ENCODE results near the gene CCDC102B.
"Not testable (repeated sequence)": the region's sequence is repeated elsewhere in the genome, so short reads cannot be mapped to it uniquely, and the experiment has no call there.

CCDC102B gene

GRCh38 chr18:68797871-68798270 lies at the start of gene CCDC102B:
CCDC102B (plus strand) TSS chr18:68798080; CDS start chr18:68836764, 38,684 bp downstream.
- DNase-seq, result no peak

- DNase-seq, result no peak
Observed at GRCh38 chr18:68757126-68757525, 40.8 kb upstream of the CCDC102B start.

- DNase-seq, result no peak
Observed at GRCh38 chr18:68759308-68759707, 38.6 kb upstream of the CCDC102B start.

GRCh38 chr18:68763083-68763482 lies 34.8 kb upstream of the CCDC102B start:
- no peak for DNase-seq

GRCh38 chr18:68764016-68764415 lies 33.9 kb upstream of the CCDC102B start:
- no peak for DNase-seq

GRCh38 chr18:68766433-68766832 lies 31.4 kb upstream of the CCDC102B start:
- no peak for DNase-seq

- DNase-seq, result no peak
Observed at GRCh38 chr18:68769461-68769860, 28.4 kb upstream of the CCDC102B start.

GRCh38 chr18:68772268-68772667 lies 25.6 kb upstream of the CCDC102B start:
- DNase-seq, result no peak

- no peak for DNase-seq
Observed at GRCh38 chr18:68778280-68778886, 19.5 kb upstream of the CCDC102B start.

- DNase-seq, result no peak
Observed at GRCh38 chr18:68779169-68779568, 18.7 kb upstream of the CCDC102B start.

GRCh38 chr18:68780802-68781635 lies 16.9 kb upstream of the CCDC102B start:
- no peak for DNase-seq

GRCh38 chr18:68783506-68783905 lies 14.4 kb upstream of the CCDC102B start:
- DNase-seq, result no peak

- DNase-seq, result no peak
Observed at GRCh38 chr18:68784071-68784470, 13.8 kb upstream of the CCDC102B start.

- not testable (repeated sequence) for DNase-seq
Observed at GRCh38 chr18:68790290-68790689, 7.6 kb upstream of the CCDC102B start.

- DNase-seq, result no peak
Observed at GRCh38 chr18:68791801-68792200, 6.1 kb upstream of the CCDC102B start.

GRCh38 chr18:68793951-68794350 lies 3.9 kb upstream of the CCDC102B start:
- no peak for DNase-seq

- no peak for DNase-seq
Observed at GRCh38 chr18:68796936-68797690, 767 bp upstream of the CCDC102B start.

- no peak for DNase-seq
Observed at GRCh38 chr18:68800075-68800474, 2.2 kb downstream of the CCDC102B start.

GRCh38 chr18:68803356-68803755 lies 5.5 kb downstream of the CCDC102B start:
- no peak for DNase-seq

GRCh38 chr18:68817584-68817983 lies 19.7 kb downstream of the CCDC102B start:
- no peak for DNase-seq

- no peak for DNase-seq
Observed at GRCh38 chr18:68818584-68818983, 20.7 kb downstream of the CCDC102B start.

- no peak for DNase-seq
Observed at GRCh38 chr18:68822926-68823325, 25.0 kb downstream of the CCDC102B start.

GRCh38 chr18:68826121-68826520 lies 28.2 kb downstream of the CCDC102B start:
- DNase-seq, result no peak
